ENCODE results near the gene CRY1.

GRCh38 chr12:107014055-107014454, 79.3 kb downstream of the CRY1 start:
- TF ChIP-seq, protein P1, sequence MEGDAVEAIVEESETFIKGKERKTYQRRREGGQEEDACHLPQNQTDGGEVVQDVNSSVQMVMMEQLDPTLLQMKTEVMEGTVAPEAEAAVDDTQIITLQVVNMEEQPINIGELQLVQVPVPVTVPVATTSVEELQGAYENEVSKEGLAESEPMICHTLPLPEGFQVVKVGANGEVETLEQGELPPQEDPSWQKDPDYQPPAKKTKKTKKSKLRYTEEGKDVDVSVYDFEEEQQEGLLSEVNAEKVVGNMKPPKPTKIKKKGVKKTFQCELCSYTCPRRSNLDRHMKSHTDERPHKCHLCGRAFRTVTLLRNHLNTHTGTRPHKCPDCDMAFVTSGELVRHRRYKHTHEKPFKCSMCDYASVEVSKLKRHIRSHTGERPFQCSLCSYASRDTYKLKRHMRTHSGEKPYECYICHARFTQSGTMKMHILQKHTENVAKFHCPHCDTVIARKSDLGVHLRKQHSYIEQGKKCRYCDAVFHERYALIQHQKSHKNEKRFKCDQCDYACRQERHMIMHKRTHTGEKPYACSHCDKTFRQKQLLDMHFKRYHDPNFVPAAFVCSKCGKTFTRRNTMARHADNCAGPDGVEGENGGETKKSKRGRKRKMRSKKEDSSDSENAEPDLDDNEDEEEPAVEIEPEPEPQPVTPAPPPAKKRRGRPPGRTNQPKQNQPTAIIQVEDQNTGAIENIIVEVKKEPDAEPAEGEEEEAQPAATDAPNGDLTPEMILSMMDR (IDR thresholded peaks at IDR 0.05), result peak in 4 of 6 experiments; percentile 21 to 70 (median 56)
- TF ChIP-seq POLR2A (IDR thresholded peaks at IDR 0.05), result no peak
